Erythroblast (primary cell): ENCODE measurements around the gene NID1.

Source experiments
- GATA1 ChIP-seq: IDR thresholded peaks from 2 replicates; pipeline ENCODE4 v1.6.1; 2011; ENCODE audit warnings: low read depth, mild to moderate bottlenecking, control low read depth, low read length, moderate library complexity
- POLR2A ChIP-seq: IDR thresholded peaks from 2 replicates; pipeline ENCODE4 v1.6.1; 2011; ENCODE audit warnings: mild to moderate bottlenecking, low read length

GRCh38 chr1:236044341-236044740, 20.5 kb downstream of the NID1 start:
- TF ChIP-seq POLR2A = no peak
- TF ChIP-seq GATA1 = no peak
